HAP-1 (cell line): ENCODE results near the gene NMNAT1.
"Not testable (repeated sequence)": the region's sequence is repeated elsewhere in the genome, so short reads cannot be mapped to it uniquely, and the experiment has no call there.

Source experiments
- DNase-seq, 2 experiments: peaks; one replicate each; pipeline ENCODE4 v3.0.0-alpha.2; 2016 to 2020; ENCODE audit warnings: low spot score in 2 of 2
- H3K27me3 ChIP-seq: fragments of 250-450 bp; sonication (Bioruptor Pico); 2 replicates; pipeline ENCODE4 v1.5.1; 2020; ENCODE audit warnings: low read depth, mild to moderate bottlenecking, moderate library complexity
- H3K36me3 ChIP-seq: fragments of 250-450 bp; sonication (Bioruptor Pico); replicated peaks from 2 replicates; pipeline ENCODE4 v1.5.1; 2020; ENCODE audit warnings: mild to moderate bottlenecking
- H3K4me1 ChIP-seq: fragments of 250-450 bp; sonication (Bioruptor Pico); 2 replicates; pipeline ENCODE4 v1.5.1; 2020; ENCODE audit warnings: mild to moderate bottlenecking
- H3K4me3 ChIP-seq: fragments of 250-450 bp; sonication (Bioruptor Pico); 2 replicates; pipeline ENCODE4 v1.5.1; 2020; ENCODE audit warnings: mild to moderate bottlenecking, moderate library complexity
- H3K9me3 ChIP-seq: fragments of 250-450 bp; sonication (Bioruptor Pico); 2 replicates; pipeline ENCODE4 v1.5.1; 2020; ENCODE audit warnings: mild to moderate bottlenecking, moderate library complexity
- in situ Hi-C: fragments of 300-500 bp; cut with MboI; formaldehyde crosslinking; loops from 3 replicates; pipeline ENCODE4 v1.14.3; 2020; ENCODE audit warnings: low sequenced_read_pairs, inconsistent platforms, mixed read lengths

Gene NMNAT1

DNA sequence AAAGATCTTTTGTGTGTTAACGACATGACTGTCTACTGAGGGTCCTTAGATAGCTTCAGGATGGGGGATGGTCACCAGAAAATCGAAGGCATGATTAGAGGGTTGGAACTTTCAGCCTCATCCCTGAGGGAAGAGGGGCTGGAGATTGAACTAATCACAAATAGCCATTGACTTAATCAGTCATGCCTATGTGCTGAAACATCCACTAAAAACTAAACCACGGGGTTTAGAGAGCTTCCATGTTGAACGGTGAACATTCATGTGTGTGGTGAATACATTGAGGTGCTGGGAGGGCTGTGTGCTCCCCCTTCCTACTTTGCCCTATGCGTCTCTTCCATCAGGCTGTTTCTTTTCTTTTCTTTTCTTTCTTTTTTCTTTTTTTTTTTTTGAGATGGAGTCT, 70.7 kb downstream of the NMNAT1 start:
- H3K9me3 ChIP-seq = no peaks in the 10 kb centered on the region
- in situ Hi-C loops = no loop called here
- H3K27me3 ChIP-seq = no peaks in the 10 kb centered on the region
- no peak overlapping the region for H3K4me3 ChIP-seq
- DNase-seq = no peak
- no peaks in the 10 kb centered on the region; the same call in 1 of the 2 replicates for H3K36me3 ChIP-seq
- H3K4me1 ChIP-seq = peaks cover 5% of the 10 kb centered on the region

DNA sequence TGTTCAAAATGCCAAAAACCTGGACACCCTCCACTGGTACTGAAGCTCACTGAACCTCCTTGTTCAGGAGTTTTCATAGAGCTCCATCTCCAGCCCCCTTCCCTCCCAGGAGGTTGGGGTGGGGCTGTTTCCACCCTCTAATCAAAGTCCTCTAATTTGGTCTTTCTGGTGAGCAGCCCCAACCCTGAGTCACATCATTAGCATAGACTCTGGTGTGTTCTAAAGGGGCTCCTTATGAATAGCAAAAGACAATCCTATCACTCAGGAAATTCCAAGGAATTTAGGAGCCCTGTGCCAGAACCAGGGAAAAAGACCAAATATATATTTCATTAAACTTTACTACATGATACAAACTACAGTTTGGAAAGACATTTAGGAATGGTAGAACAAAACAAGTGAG, 76.3 kb downstream of the NMNAT1 start:
- Histone ChIP-seq H3K4me1 (no peaks in the 10 kb centered on the region), H3K36me3 (no peaks in the 10 kb centered on the region), H3K27me3 (no peaks in the 10 kb centered on the region), H3K9me3 (no peaks in the 10 kb centered on the region), H3K4me3 (no peak overlapping the region)
- in situ Hi-C loops = no loop called here
- DNase-seq = no peak

DNA sequence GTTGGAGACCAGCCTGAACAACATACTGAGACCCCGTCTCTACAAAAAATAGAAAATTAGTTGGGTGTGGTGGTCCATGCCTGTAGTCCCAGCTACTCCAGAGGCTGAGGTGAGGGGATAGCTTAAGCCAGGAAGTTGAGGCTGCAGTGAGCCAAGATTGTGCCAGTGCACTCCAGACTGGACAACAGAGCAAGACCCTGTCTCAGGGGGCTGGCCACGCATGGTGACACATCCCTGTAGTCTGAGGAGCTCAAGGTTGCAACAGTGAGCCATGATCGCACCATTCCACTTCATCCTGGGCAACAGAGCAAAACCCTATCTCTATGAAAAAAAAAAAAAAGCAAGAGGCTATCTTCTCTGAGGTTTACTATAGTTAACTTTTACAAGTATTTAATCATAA, 76.8 kb downstream of the NMNAT1 start:
- Histone ChIP-seq H3K36me3 (no peaks in the 10 kb centered on the region), H3K4me3 (no peak overlapping the region), H3K4me1 (no peaks in the 10 kb centered on the region), H3K9me3 (no peaks in the 10 kb centered on the region), H3K27me3 (no peaks in the 10 kb centered on the region)
- no peak for DNase-seq
- in situ Hi-C loops = no loop called here

DNA sequence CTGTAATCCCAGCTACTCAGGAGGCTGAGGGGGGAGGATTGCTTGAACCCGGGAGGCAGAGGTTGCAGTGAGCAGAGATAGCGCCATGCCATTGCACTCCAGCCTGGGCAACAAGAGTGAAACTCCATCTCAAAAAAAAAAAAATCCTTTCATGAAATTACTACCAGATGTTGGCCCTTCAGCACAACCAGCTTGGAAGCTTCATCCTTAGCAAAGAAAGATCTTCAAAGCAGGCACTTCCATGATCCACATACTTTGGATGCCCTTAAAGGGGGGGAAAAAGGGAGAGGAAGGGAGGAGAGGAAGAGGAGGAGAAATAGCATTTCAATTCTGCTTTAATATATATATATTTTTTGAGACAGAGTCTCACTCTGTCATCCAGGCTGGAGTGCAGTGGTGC, 77.4 kb downstream of the NMNAT1 start:
- H3K27me3 ChIP-seq, in situ Hi-C loops, H3K9me3 ChIP-seq, H3K36me3 ChIP-seq, H3K4me3 ChIP-seq, DNase-seq, H3K4me1 ChIP-seq: not testable (repeated sequence)

DNA sequence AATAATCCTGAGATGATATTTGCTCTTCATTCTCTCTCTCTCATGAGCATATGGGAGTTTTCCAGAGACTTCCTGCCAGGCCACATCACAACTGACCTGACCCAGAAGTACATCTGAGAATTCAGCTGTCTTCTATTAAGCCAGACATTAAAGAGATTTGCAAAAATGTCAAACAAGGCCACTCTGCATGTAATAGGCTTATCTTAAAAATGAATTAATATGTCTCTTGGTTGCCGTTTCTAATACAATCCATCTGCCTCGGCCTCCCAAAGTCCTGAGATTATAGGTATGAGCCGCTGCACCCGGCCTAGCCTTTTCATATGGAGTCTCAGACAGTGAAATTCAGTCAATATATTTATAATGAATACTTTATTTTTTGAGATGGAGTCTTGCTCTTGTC, 78.7 kb downstream of the NMNAT1 start:
- H3K4me3 ChIP-seq, H3K27me3 ChIP-seq, H3K4me1 ChIP-seq, DNase-seq, H3K36me3 ChIP-seq, in situ Hi-C loops, H3K9me3 ChIP-seq: not testable (repeated sequence)

DNA sequence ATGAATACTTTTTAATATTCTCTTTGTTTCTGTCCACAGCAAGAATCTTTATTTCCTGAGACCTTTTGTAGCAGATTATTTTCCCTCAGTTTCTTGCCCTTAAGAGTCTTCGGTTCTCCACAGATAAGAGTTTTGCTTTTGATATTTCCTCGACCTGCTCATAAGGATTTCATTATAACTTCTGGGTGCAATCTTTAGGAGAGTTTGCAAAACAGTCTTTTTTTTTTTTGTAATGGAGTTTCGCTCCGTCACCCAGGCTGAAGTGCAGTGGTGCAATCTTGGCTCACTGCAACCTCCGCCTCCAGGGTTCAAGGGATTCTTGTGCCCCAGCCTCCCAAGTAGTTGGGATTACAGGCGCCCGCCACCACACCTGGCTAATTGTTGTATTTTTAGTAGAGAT, 79.4 kb downstream of the NMNAT1 start:
- no peak overlapping the region for H3K4me3 ChIP-seq
- H3K27me3 ChIP-seq = no peaks in the 10 kb centered on the region
- H3K4me1 ChIP-seq = no peaks in the 10 kb centered on the region
- DNase-seq = no peak
- in situ Hi-C loops = no loop called here
- 0 out of 2 replicates have a peak, but pooled peaks cover 3% of the 10 kb centered on the region for H3K9me3 ChIP-seq
- H3K36me3 ChIP-seq = no peaks in the 10 kb centered on the region

DNA sequence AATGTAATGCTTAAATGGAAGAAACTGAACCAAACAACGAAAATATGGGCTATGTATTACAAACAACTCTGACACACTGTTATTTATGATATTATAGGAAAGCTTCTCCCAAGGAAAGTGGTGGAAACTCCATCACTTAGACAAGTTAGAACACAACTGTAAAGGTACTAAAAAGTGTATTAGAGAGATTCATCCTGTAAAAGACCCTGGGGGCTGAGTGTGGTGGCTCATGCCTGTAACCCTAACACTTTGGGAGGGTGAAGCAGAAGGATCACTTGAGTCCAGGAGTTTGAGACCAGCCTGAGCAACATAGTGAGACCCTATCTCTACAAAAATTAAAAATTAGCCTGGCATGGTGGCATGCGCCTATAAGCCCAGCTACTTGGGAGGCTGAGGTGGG, 82.1 kb downstream of the NMNAT1 start:
- H3K4me3 ChIP-seq = no peak overlapping the region
- peaks cover 5% of the 10 kb centered on the region; the same call in 1 of the 2 replicates for H3K4me1 ChIP-seq
- in situ Hi-C loops = no loop called here
- no peak for DNase-seq
- no peaks in the 10 kb centered on the region for H3K27me3 ChIP-seq
- no peaks in the 10 kb centered on the region for H3K36me3 ChIP-seq
- 0 out of 2 replicates have a peak, but pooled peaks cover 6% of the 10 kb centered on the region for H3K9me3 ChIP-seq

DNA sequence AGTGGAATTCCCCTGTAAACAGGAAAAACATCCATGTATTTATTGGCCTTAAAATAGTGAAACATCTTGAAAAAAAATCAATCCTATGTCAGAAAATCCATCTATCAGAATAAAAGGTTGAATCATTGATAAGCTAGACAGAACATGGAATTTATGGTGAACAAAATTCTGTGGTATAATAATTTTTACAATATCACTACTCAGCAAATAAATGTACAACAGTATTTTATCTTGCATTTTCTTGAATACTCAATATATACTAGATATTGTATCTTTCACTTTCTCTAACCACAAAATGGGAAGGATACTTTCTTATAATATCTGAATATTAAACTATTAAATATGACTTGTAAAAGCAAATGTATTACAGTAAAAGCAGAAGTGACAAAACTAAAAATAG, 83.8 kb downstream of the NMNAT1 start:
- in situ Hi-C loops = no loop called here
- no peaks in the 10 kb centered on the region for H3K36me3 ChIP-seq
- H3K27me3 ChIP-seq = no peaks in the 10 kb centered on the region
- DNase-seq = no peak
- H3K4me3 ChIP-seq = no peak overlapping the region
- H3K9me3 ChIP-seq = 0 out of 2 replicates have a peak, but pooled peaks cover 6% of the 10 kb centered on the region
- peaks cover 19% of the 10 kb centered on the region for H3K4me1 ChIP-seq

DNA sequence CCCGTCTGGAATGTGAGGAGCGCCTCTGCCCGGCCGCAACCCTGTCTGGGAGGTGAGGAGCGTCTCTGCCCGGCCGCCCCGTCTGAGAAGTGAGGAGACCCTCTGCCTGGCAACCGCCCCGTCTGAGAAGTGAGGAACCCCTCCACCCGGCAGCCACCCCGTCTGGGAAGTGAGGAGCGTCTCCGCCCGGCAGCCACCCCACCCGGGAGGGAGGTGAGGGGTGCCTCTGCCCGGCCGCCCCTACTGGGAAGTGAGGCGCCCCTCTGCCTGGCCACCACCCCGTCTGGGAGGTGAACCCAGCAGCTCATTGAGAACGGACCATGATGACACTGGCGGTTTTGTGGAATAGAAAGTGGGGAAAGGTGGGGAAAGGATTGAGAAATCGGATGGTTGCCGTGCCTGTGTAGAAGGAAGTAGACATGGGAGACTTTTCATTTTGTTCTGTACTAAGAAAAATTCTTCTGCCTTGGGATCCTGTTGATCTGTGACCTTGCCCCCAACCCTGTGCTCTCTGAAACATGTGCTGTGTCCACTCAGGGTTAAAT, 85.8 kb downstream of the NMNAT1 start:
- H3K4me3 ChIP-seq, H3K36me3 ChIP-seq, DNase-seq, H3K9me3 ChIP-seq, H3K27me3 ChIP-seq, in situ Hi-C loops: not testable (repeated sequence)
- H3K4me1 ChIP-seq = peaks cover 23% of the 10 kb centered on the region

DNA sequence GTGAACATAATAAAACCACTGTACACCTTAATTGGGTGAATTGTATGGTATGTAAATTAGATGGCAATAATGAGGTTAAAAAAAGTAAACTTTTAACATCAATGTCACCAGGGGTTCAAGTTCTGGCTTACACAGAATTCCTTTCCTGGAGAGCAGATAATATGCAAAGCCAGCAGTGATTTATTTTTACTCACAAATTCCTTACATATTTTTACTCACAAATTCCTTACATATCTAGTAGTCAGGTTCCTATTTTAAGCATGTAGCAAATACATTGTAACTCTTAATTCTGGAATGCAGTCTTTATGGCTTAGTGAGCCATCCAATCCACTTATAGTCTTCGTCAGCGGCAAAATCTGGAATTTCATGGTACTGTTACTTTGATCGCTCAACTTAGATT, 88.2 kb downstream of the NMNAT1 start:
- H3K27me3 ChIP-seq = no peaks in the 10 kb centered on the region
- DNase-seq = peak in 1 of 2 experiments; percentile 59
- in situ Hi-C loops = no loop called here

DNA sequence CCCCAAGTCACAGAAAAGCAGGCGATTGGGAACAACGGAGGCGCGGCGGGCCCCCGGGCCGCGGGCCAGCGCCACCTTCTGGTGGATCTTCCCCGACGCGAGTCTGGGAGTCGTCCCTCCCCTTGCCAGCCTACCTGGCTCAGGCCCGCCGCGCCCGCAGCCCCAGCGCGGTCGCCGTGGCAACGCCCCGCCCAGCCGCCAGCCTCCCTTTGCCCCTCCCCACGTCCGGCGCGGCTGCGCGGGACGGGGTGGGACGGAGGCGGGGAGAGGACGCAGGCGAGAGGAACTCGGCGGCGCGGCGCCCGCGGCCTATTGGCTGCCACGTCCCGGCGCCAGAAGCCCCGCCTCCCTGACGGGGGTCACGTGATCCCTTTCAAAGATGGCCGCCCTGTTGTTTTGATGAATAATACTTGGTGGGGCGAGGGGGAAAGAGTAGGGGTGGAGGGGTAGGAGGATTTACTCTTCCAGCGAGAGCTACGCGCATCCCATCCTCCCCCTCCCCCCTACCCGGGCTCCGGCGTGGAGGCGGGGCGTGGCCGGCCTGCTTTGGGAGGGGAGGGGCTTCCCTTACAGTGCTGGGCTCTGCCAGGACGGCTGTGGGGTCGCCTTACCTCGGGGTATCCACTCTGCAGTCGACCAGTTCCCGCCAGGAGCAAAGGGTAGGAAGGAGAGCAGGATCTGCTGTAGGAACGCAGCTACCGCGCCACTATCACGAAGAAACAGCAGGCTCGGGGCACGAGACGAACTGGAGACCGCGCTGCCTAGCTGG, 89.5 kb downstream of the NMNAT1 start, which contains the start of gene UBE4B:
TSS of gene UBE4B (plus strand) at position 369 of the 769 bp plus-strand sequence. CDS start 713 bp downstream, outside the sequence.
- in situ Hi-C loops = no loop called here
- Histone ChIP-seq H3K36me3 (peaks cover 11% of the 10 kb centered on the region), H3K4me1 (peaks cover 23% of the 10 kb centered on the region), H3K27me3 (no peaks in the 10 kb centered on the region), H3K9me3 (0 out of 2 replicates have a peak, but pooled peaks cover 2% of the 10 kb centered on the region), H3K4me3 (peak within 1 kb of the TSS; percentile 81)
- DNase-seq = peak; percentile 97 to 98

More for the DNA sequence above, 88.2 kb downstream of the NMNAT1 start:
- Histone ChIP-seq H3K4me1 (peaks cover 23% of the 10 kb centered on the region), H3K36me3 (no peaks in the 10 kb centered on the region; the same call in 1 of the 2 replicates), H3K9me3 (0 out of 2 replicates have a peak, but pooled peaks cover 2% of the 10 kb centered on the region), H3K4me3 (no peak overlapping the region)

DNA sequence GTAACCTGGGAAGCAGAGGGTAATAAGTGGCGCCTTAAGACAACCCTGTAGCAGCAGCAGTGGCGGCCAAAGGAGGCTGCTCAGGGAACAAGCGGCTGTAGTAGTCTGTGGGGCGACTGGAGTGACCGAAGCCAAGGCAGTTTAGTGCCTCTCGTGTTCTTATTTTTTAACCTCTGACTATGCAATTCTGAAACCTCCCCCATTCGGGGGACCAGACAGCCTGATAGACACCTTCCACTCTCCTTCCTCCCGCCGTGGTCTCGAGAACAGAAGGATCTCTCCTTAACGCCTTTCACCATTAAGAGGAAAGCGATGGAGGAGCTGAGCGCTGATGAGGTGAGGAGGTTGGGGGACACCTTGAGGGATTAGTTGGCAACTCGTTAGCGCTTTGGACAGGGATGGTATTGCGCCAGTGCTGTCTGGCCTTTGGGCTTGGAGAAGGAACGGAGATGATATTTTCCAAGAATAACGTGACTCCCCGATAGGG, 90.1 kb downstream of the NMNAT1 start:
- Histone ChIP-seq H3K27me3 (no peaks in the 10 kb centered on the region), H3K4me1 (peaks cover 23% of the 10 kb centered on the region), H3K36me3 (peaks cover 13% of the 10 kb centered on the region), H3K9me3 (no peaks in the 10 kb centered on the region), H3K4me3 (peak overlapping the region; percentile 81)
- peak; percentile 51 to 57 for DNase-seq
- in situ Hi-C loops = no loop called here
